Liver (tissue), 9 donors: ENCODE data around the gene NAMPT. TPM values are rescaled to one million over a fixed set of nuclear protein-coding genes. Genes with fewer than 3 reads are reported as not detected.
A peak's percentile ranks its signal among the peaks of the same experiment; 100 is the strongest.

Experiments
- DNase-seq: peaks from one replicate; pipeline ENCODE4 v3.0.0-alpha.2; 2017; ENCODE audit warnings: low spot score
- H3K27ac ChIP-seq, 2 donors: one replicate each; pipeline ENCODE4 v1.7.0; 2013; ENCODE audit warnings: inconsistent platforms in 2 of 2, low read length in 2 of 2, control low read depth in 1 of 2, low read depth in 1 of 2, mild to moderate bottlenecking in 1 of 2
- H3K27me3 ChIP-seq, 4 donors: one replicate each; pipeline versions ENCODE4 v1.6.1 to v1.7.0; 2013; ENCODE audit warnings: low read length in 3 of 4, inconsistent platforms in 1 of 4, mild to moderate bottlenecking in 1 of 4, moderate library complexity in 1 of 4; ENCODE audit not compliant: control insufficient read depth in 4 of 4, insufficient read depth in 4 of 4
- H3K36me3 ChIP-seq, 4 donors: one replicate each; pipeline versions ENCODE4 v1.6.1 to v1.7.0; 2013; ENCODE audit warnings: low read length in 3 of 4, mild to moderate bottlenecking in 3 of 4, low read depth in 1 of 4, moderate library complexity in 1 of 4; ENCODE audit not compliant: control insufficient read depth in 4 of 4, insufficient read depth in 3 of 4
- H3K4me1 ChIP-seq, 4 donors: one replicate each; pipeline versions ENCODE4 v1.6.1 to v1.7.0; 2013; ENCODE audit warnings: low read length in 3 of 4, mild to moderate bottlenecking in 3 of 4, moderate library complexity in 1 of 4; ENCODE audit not compliant: control insufficient read depth in 4 of 4, insufficient read depth in 4 of 4
- H3K4me3 ChIP-seq, 3 donors: one replicate each; pipeline versions ENCODE4 v1.6.1 to v1.7.0; 2013; ENCODE audit warnings: low read length in 3 of 3, control low read depth in 1 of 3, low read depth in 1 of 3, mild to moderate bottlenecking in 1 of 3
- H3K9ac ChIP-seq, 2 donors: one replicate each; pipeline ENCODE4 v1.7.0; 2013; ENCODE audit warnings: low read length in 2 of 2, mild to moderate bottlenecking in 2 of 2, moderate library complexity in 2 of 2, control low read depth in 1 of 2, low read depth in 1 of 2
- H3K9me3 ChIP-seq, 4 donors: one replicate each; pipeline versions ENCODE4 v1.6.1 to v1.7.0; 2013; ENCODE audit warnings: low read length in 3 of 4; ENCODE audit not compliant: control insufficient read depth in 4 of 4
- ATF3 ChIP-seq: IDR thresholded peaks from 2 replicates; pipeline ENCODE4 v1.6.1; 2016; ENCODE audit warnings: antibody characterized with exemption
- EGR1 ChIP-seq, 2 donors: IDR thresholded peaks; 2 replicates each; pipeline ENCODE4 v1.6.1; 2016 to 2018; ENCODE audit warnings: antibody characterized with exemption in 2 of 2, low read depth in 2 of 2
- FOXA1 ChIP-seq: IDR thresholded peaks from 2 replicates; pipeline ENCODE4 v1.6.1; 2016; ENCODE audit warnings: antibody characterized with exemption
- FOXA2 ChIP-seq: IDR thresholded peaks from 2 replicates; pipeline ENCODE4 v1.6.1; 2016; ENCODE audit warnings: antibody characterized with exemption
- GABPA ChIP-seq, 2 donors: IDR thresholded peaks in 1 of 2; conservative IDR thresholded peaks in 1 of 2; 2 replicates each; pipeline ENCODE4 v1.6.1; 2016; ENCODE audit warnings: antibody characterized with exemption in 2 of 2, mild to moderate bottlenecking in 1 of 2, moderate library complexity in 1 of 2
- HNF4A ChIP-seq, 2 donors: conservative IDR thresholded peaks; 2 replicates each; pipeline ENCODE4 v1.6.1; 2016; ENCODE audit warnings: antibody characterized with exemption in 2 of 2, mild to moderate bottlenecking in 2 of 2
- HNF4G ChIP-seq: IDR thresholded peaks from 2 replicates; pipeline ENCODE4 v1.6.1; 2016; ENCODE audit warnings: antibody characterized with exemption
- JUND ChIP-seq, 2 donors: IDR thresholded peaks; 2 replicates each; pipeline ENCODE4 v1.6.1; 2016; ENCODE audit warnings: antibody characterized with exemption in 2 of 2
- NR2F2 ChIP-seq: IDR thresholded peaks from 2 replicates; pipeline ENCODE4 v1.6.1; 2016; ENCODE audit warnings: antibody characterized with exemption
- RAD21 ChIP-seq, 2 donors: IDR thresholded peaks; 2 replicates each; pipeline ENCODE4 v1.6.1; 2016; ENCODE audit warnings: antibody characterized with exemption in 2 of 2, mild to moderate bottlenecking in 2 of 2
- RXRA ChIP-seq, 2 donors: IDR thresholded peaks; 2 replicates each; pipeline ENCODE4 v1.6.1; 2017 to 2018; ENCODE audit warnings: antibody characterized with exemption in 2 of 2, mild to moderate bottlenecking in 1 of 2
- SP1 ChIP-seq: IDR thresholded peaks from 2 replicates; pipeline ENCODE4 v1.6.1; 2018; ENCODE audit warnings: antibody characterized with exemption, mild to moderate bottlenecking
- TAF1 ChIP-seq: conservative IDR thresholded peaks from 2 replicates; pipeline ENCODE4 v1.6.1; 2016; ENCODE audit warnings: antibody characterized with exemption, mild to moderate bottlenecking
- YY1 ChIP-seq: IDR thresholded peaks from 2 replicates; pipeline ENCODE4 v1.6.1; 2016; ENCODE audit warnings: antibody characterized with exemption, mild to moderate bottlenecking
- ZBTB33 ChIP-seq: IDR thresholded peaks from 2 replicates; pipeline ENCODE4 v1.6.1; 2016; ENCODE audit warnings: antibody characterized with exemption
- WGBS: extraction: QIAGEN DNeasy Blood & Tissue Kit; methylation state at CpG from one replicate; pipeline ENCODE4 v1.1.7; 2013; 5-methylcytosine and 5-hydroxymethylcytosine counted together
- polyA plus RNA-seq, 2 donors: library from polyadenylated mRNA; stranded (reverse) in 1 of 2; unstranded in 1 of 2; fragments of 200-250 nt in 1 of 2; fragments of >200 nt in 1 of 2; fragmentation: Nextera tagmentation in 1 of 2; extraction: Ambion mirVana in 1 of 2; gene quantifications; one replicate each; pipeline versions ENCODE4 v1.2.1 to v1.2.3, GENCODE V29; 2013 to 2015
- total RNA-seq, 2 donors: library from RNA; depleted of rRNA; stranded (reverse); fragments of >200 nt; gene quantifications; one replicate each; pipeline ENCODE4 v1.2.3, GENCODE V29; 2014
- TF ChIP-seq, protein P1 (sequence below): fragments of 150-350 bp; IDR thresholded peaks from 2 replicates; pipeline ENCODE4 v1.5.1; 2017; ENCODE audit warnings: improper control_type of control experiment, low read depth, low read length; ENCODE audit not compliant: missing input control
- TF ChIP-seq, protein P2 (sequence below): IDR thresholded peaks from 2 replicates; pipeline ENCODE4 v1.6.1; 2016; ENCODE audit warnings: antibody characterized with exemption
- TF ChIP-seq, protein P3 (sequence below): IDR thresholded peaks from 2 replicates; pipeline ENCODE4 v1.6.1; 2016; ENCODE audit warnings: antibody characterized with exemption, mild to moderate bottlenecking
- donor health status: healthy.
- donor health status: healthy.
- donor health status: healthy.
- donor health status: healthy.
- donor health status: healthy.

NAMPT gene
- total and polyA plus RNA-seq, 4 donors: 20.8 to 444 (median 160) TPM

GRCh38 chr7:106239406-106239805, 45.4 kb downstream of the NAMPT start:
- H3K27me3 ChIP-seq: no peaks in the 10 kb centered on the region
- 53% methylated on average over 3 of the region's 3 CpGs for WGBS
- DNase-seq: no peak
- H3K4me1 ChIP-seq: peaks cover 0 to 5% (median 0%) of the 10 kb centered on the region in 4 donors
- H3K27ac ChIP-seq: no peak overlapping the region
- H3K36me3 ChIP-seq: no peaks in the 10 kb centered on the region
- TF ChIP-seq FOXA2: peak; percentile 45
- TF ChIP-seq HNF4A (conservative IDR thresholded peaks at IDR 0.05): peak; percentile 18 to 25
- peak; percentile 59 for TF ChIP-seq YY1
- TF ChIP-seq RXRA (IDR thresholded peaks at IDR 0.05): peak; percentile 25 to 29
- no peak for TF ChIP-seq FOXA1
- TF ChIP-seq, protein P1, sequence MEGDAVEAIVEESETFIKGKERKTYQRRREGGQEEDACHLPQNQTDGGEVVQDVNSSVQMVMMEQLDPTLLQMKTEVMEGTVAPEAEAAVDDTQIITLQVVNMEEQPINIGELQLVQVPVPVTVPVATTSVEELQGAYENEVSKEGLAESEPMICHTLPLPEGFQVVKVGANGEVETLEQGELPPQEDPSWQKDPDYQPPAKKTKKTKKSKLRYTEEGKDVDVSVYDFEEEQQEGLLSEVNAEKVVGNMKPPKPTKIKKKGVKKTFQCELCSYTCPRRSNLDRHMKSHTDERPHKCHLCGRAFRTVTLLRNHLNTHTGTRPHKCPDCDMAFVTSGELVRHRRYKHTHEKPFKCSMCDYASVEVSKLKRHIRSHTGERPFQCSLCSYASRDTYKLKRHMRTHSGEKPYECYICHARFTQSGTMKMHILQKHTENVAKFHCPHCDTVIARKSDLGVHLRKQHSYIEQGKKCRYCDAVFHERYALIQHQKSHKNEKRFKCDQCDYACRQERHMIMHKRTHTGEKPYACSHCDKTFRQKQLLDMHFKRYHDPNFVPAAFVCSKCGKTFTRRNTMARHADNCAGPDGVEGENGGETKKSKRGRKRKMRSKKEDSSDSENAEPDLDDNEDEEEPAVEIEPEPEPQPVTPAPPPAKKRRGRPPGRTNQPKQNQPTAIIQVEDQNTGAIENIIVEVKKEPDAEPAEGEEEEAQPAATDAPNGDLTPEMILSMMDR: no peak
- TF ChIP-seq GABPA (IDR thresholded peaks at IDR 0.05 in 1 of 2, conservative IDR thresholded peaks at IDR 0.05 in 1 of 2): no peak
- peak; percentile 24 for TF ChIP-seq SP1
- TF ChIP-seq RAD21 (IDR thresholded peaks at IDR 0.05): peak in 1 of 2 donors; percentile 34
- no peak overlapping the region for H3K4me3 ChIP-seq
- H3K9ac ChIP-seq: no peak overlapping the region
- peaks cover 0 to 6% (median 0%) of the 10 kb centered on the region in 4 donors for H3K9me3 ChIP-seq

DNA sequence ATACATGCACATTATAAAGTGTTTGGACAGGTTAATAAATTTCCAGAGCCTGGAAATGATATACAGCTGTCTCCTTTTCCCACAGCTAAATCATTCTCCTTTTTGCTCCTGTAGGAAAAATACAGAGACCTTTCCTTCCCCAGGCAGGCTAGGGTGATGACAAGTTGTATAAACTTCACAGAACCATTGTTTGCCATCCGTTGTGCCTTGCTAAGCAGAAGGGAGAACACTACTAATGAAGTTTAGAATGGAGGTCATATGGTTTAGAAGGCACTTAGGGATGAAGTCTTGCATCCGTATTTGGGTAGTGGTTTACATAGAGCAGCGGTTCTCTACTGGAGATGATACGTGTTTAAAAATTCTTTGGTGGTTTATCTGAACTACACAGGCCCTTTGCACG, 46.0 kb downstream of the NAMPT start:
- Histone ChIP-seq H3K27me3 (no peaks in the 10 kb centered on the region), H3K9ac (no peak overlapping the region), H3K4me3 (no peak overlapping the region), H3K36me3 (no peaks in the 10 kb centered on the region), H3K9me3 (peaks cover 0 to 6% (median 0%) of the 10 kb centered on the region in 4 donors), H3K4me1 (peaks cover 0 to 5% (median 0%) of the 10 kb centered on the region in 4 donors), H3K27ac (no peak overlapping the region)
- TF ChIP-seq, protein P2, sequence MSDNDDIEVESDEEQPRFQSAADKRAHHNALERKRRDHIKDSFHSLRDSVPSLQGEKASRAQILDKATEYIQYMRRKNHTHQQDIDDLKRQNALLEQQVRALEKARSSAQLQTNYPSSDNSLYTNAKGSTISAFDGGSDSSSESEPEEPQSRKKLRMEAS: no peak
- TF ChIP-seq FOXA2 (no peak), ZBTB33 (no peak), HNF4A (conservative IDR thresholded peaks at IDR 0.05) (no peak), EGR1 (IDR thresholded peaks at IDR 0.05; ENCODE audit: low read depth in 2 of 2) (no peak), ATF3 (no peak), NR2F2 (no peak), YY1 (no peak), GABPA (IDR thresholded peaks at IDR 0.05 in 1 of 2, conservative IDR thresholded peaks at IDR 0.05 in 1 of 2) (no peak), RAD21 (IDR thresholded peaks at IDR 0.05) (no peak), TAF1 (no peak), RXRA (IDR thresholded peaks at IDR 0.05) (no peak), HNF4G (no peak), JUND (IDR thresholded peaks at IDR 0.05) (no peak), FOXA1 (no peak), SP1 (no peak)
- TF ChIP-seq, protein P1: no peak
- TF ChIP-seq, protein P3, sequence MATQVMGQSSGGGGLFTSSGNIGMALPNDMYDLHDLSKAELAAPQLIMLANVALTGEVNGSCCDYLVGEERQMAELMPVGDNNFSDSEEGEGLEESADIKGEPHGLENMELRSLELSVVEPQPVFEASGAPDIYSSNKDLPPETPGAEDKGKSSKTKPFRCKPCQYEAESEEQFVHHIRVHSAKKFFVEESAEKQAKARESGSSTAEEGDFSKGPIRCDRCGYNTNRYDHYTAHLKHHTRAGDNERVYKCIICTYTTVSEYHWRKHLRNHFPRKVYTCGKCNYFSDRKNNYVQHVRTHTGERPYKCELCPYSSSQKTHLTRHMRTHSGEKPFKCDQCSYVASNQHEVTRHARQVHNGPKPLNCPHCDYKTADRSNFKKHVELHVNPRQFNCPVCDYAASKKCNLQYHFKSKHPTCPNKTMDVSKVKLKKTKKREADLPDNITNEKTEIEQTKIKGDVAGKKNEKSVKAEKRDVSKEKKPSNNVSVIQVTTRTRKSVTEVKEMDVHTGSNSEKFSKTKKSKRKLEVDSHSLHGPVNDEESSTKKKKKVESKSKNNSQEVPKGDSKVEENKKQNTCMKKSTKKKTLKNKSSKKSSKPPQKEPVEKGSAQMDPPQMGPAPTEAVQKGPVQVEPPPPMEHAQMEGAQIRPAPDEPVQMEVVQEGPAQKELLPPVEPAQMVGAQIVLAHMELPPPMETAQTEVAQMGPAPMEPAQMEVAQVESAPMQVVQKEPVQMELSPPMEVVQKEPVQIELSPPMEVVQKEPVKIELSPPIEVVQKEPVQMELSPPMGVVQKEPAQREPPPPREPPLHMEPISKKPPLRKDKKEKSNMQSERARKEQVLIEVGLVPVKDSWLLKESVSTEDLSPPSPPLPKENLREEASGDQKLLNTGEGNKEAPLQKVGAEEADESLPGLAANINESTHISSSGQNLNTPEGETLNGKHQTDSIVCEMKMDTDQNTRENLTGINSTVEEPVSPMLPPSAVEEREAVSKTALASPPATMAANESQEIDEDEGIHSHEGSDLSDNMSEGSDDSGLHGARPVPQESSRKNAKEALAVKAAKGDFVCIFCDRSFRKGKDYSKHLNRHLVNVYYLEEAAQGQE: no peak
- WGBS: 92% methylated on average over 5 of the region's 5 CpGs
- no peak for DNase-seq
